ENCODE data around the gene AMH.

The AMH gene

DNA sequence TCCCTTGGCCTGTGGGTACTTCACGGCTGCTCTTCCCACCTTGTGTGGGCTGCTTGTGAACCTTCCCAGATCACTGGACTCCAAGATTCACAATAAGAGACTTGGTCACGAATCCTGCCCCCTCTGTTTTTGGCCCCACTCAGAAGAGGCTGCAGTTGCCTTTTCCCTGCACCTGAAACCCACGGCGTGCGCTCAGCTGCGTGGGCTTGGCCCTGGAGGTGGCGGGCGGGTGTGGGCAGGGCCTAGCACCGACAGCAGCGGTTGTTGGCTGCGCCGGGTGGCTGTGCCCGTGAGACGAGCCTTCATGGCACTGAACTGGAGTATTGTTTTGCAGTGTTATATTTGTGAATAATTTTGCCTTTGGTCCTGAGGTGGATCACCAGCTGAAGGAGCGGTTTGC, 46.8 kb upstream of the AMH start:
- no peak overlapping the region for H3K4me2 ChIP-seq (ENCODE audit: low read length)
- H2AFZ ChIP-seq (ENCODE audit: low read depth, low read length): no peak overlapping the region
- H3K9ac ChIP-seq (ENCODE audit: low read length): no peak overlapping the region
- TF ChIP-seq, protein P1, sequence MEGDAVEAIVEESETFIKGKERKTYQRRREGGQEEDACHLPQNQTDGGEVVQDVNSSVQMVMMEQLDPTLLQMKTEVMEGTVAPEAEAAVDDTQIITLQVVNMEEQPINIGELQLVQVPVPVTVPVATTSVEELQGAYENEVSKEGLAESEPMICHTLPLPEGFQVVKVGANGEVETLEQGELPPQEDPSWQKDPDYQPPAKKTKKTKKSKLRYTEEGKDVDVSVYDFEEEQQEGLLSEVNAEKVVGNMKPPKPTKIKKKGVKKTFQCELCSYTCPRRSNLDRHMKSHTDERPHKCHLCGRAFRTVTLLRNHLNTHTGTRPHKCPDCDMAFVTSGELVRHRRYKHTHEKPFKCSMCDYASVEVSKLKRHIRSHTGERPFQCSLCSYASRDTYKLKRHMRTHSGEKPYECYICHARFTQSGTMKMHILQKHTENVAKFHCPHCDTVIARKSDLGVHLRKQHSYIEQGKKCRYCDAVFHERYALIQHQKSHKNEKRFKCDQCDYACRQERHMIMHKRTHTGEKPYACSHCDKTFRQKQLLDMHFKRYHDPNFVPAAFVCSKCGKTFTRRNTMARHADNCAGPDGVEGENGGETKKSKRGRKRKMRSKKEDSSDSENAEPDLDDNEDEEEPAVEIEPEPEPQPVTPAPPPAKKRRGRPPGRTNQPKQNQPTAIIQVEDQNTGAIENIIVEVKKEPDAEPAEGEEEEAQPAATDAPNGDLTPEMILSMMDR (IDR thresholded peaks at IDR 0.05; ENCODE audit: low read depth, low read length): no peak
- no peak for TF ChIP-seq EZH2phosphoT487 (IDR thresholded peaks at IDR 0.05; ENCODE audit: low read depth)
- H3K27ac ChIP-seq (ENCODE audit: low read length): no peak overlapping the region
- H3K79me2 ChIP-seq (ENCODE audit: low read length): peaks cover 24% of the 10 kb centered on the region
- H3K27me3 ChIP-seq (ENCODE audit: low read depth, low read length): no peaks in the 10 kb centered on the region
- H3K4me1 ChIP-seq (ENCODE audit: low read length): no peaks in the 10 kb centered on the region
- peaks cover 30% of the 10 kb centered on the region for H3K36me3 ChIP-seq (replicated peaks; ENCODE audit: low read depth, low read length)
- no peak overlapping the region for H3K4me3 ChIP-seq (ENCODE audit: low read length)
- no peaks in the 10 kb centered on the region for H3K9me3 ChIP-seq (ENCODE audit: insufficient read depth, low read length)
- H4K20me1 ChIP-seq (ENCODE audit: insufficient read depth, low read length): peaks cover 34% of the 10 kb centered on the region

GRCh38 chr19:2207008-2207407, 42.1 kb upstream of the AMH start:
- Histone ChIP-seq H3K4me1 (ENCODE audit: low read length) (no peaks in the 10 kb centered on the region), H3K27ac (ENCODE audit: low read length) (no peak overlapping the region), H3K79me2 (ENCODE audit: low read length) (no peaks in the 10 kb centered on the region), H3K4me3 (ENCODE audit: low read length) (no peak overlapping the region), H4K20me1 (ENCODE audit: insufficient read depth, low read length) (peaks cover 12% of the 10 kb centered on the region), H2AFZ (ENCODE audit: low read depth, low read length) (no peak overlapping the region), H3K36me3 (replicated peaks; ENCODE audit: low read depth, low read length) (peaks cover 54% of the 10 kb centered on the region), H3K27me3 (ENCODE audit: low read depth, low read length) (no peaks in the 10 kb centered on the region), H3K4me2 (ENCODE audit: low read length) (no peak overlapping the region), H3K9me3 (ENCODE audit: insufficient read depth, low read length) (no peaks in the 10 kb centered on the region), H3K9ac (ENCODE audit: low read length) (no peak overlapping the region)
- TF ChIP-seq, protein P1 (IDR thresholded peaks at IDR 0.05; ENCODE audit: low read depth, low read length): no peak
- TF ChIP-seq EZH2phosphoT487 (IDR thresholded peaks at IDR 0.05; ENCODE audit: low read depth): no peak

- H3K9ac ChIP-seq (ENCODE audit: low read length): no peak overlapping the region
- peaks cover 55% of the 10 kb centered on the region for H3K36me3 ChIP-seq (replicated peaks; ENCODE audit: low read depth, low read length)
- H4K20me1 ChIP-seq (ENCODE audit: insufficient read depth, low read length): peaks cover 11% of the 10 kb centered on the region; the same call in 1 of the 2 replicates
- no peaks in the 10 kb centered on the region for H3K4me1 ChIP-seq (ENCODE audit: low read length)
- H3K4me2 ChIP-seq (ENCODE audit: low read length): no peak overlapping the region
- no peaks in the 10 kb centered on the region for H3K27me3 ChIP-seq (ENCODE audit: low read depth, low read length)
- no peaks in the 10 kb centered on the region for H3K79me2 ChIP-seq (ENCODE audit: low read length)
- H3K27ac ChIP-seq (ENCODE audit: low read length): no peak overlapping the region
- no peak overlapping the region for H3K4me3 ChIP-seq (ENCODE audit: low read length)
- no peak overlapping the region for H2AFZ ChIP-seq (ENCODE audit: low read depth, low read length)
- TF ChIP-seq, protein P1 (IDR thresholded peaks at IDR 0.05; ENCODE audit: low read depth, low read length): peak; percentile 29; the same call in 1 of the 2 replicates
- TF ChIP-seq EZH2phosphoT487 (IDR thresholded peaks at IDR 0.05; ENCODE audit: low read depth): no peak
- H3K9me3 ChIP-seq (ENCODE audit: insufficient read depth, low read length): no peaks in the 10 kb centered on the region
Observed at GRCh38 chr19:2207991-2208860, 40.9 kb upstream of the AMH start.

DNA sequence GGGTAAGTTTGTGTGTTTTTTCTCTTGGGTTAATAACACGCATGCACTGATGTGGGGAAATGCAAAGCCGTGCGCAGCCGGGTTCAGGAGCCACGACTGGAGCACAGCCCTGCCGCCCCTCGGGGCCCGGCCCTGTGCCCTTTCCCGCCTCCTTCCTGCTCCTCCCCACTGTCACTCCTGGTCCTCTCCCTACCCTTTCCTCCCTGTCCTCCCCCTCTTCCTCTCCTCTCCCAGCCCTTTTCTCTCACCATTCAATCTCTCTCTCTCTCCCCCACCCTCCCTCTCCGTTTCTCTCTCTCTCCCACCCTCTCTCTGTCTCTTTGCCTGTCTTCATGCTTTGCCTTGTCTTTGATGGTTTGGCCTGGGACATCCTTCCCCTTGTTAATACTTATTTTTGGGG, 40.1 kb upstream of the AMH start:
- Histone ChIP-seq H3K4me1 (ENCODE audit: low read length) (no peaks in the 10 kb centered on the region), H4K20me1 (ENCODE audit: insufficient read depth, low read length) (0 out of 2 replicates have a peak, but pooled peaks cover 4% of the 10 kb centered on the region), H3K4me2 (ENCODE audit: low read length) (no peak overlapping the region), H3K9ac (ENCODE audit: low read length) (no peak overlapping the region), H3K4me3 (ENCODE audit: low read length) (no peak overlapping the region), H3K27ac (ENCODE audit: low read length) (no peak overlapping the region), H2AFZ (ENCODE audit: low read depth, low read length) (no peak overlapping the region), H3K36me3 (replicated peaks; ENCODE audit: low read depth, low read length) (peaks cover 56% of the 10 kb centered on the region), H3K9me3 (ENCODE audit: insufficient read depth, low read length) (no peaks in the 10 kb centered on the region), H3K27me3 (ENCODE audit: low read depth, low read length) (no peaks in the 10 kb centered on the region), H3K79me2 (ENCODE audit: low read length) (no peaks in the 10 kb centered on the region)
- TF ChIP-seq, protein P1 (IDR thresholded peaks at IDR 0.05; ENCODE audit: low read depth, low read length): no peak
- no peak for TF ChIP-seq EZH2phosphoT487 (IDR thresholded peaks at IDR 0.05; ENCODE audit: low read depth)
